Measurements from ENCODE around the gene PHEX. TPM values are rescaled to one million over a fixed set of nuclear protein-coding genes. Genes with fewer than 3 reads are reported as not detected.

The PHEX gene
- total RNA-seq, 1 experiment from 2014 or later: 0.27 TPM

GRCh38 chrX:22249371-22249770 is 217.2 kb downstream of the PHEX start:
- ChIA-PET POLR2A (no interaction called here), CTCF (no interaction called here), RAD21 (ENCODE audit: low non-redundant PET in 1 of 2, low total read pairs in 2 of 2, uncharacterized antibody in 2 of 2, unreplicated experiment in 2 of 2) (no interaction called here)
- no peak overlapping the region for H2AFZ ChIP-seq (ENCODE audit: low read depth, low read length, poor library complexity, severe bottlenecking)
- no peaks in the 10 kb centered on the region for H3K4me1 ChIP-seq (ENCODE audit: control insufficient read depth in 1 of 2, insufficient read depth in 2 of 2, low read length in 2 of 2)
- H4K20me1 ChIP-seq (ENCODE audit: insufficient read depth): no peaks in the 10 kb centered on the region
- no peak overlapping the region for H3K9ac ChIP-seq (ENCODE audit: low read length)
- no TSS peak for BruUV-seq (replicated peaks)
- intact Hi-C loops (cut with micrococcal nuclease): no loop called here
- H3K36me3 ChIP-seq (ENCODE audit: control insufficient read depth in 1 of 2, insufficient read depth in 2 of 2, low read length in 2 of 2): no peaks in the 10 kb centered on the region
- no peaks in the 10 kb centered on the region for H3K9me2 ChIP-seq (ENCODE audit: insufficient read depth)
- H3K4me3 ChIP-seq (replicated peaks in 1 of 2; ENCODE audit: low read depth in 1 of 2, low read length in 2 of 2): no peak overlapping the region
- no peak overlapping the region for H3K27ac ChIP-seq (ENCODE audit: low read depth, low read length)
- no peaks in the 10 kb centered on the region for H3K9me3 ChIP-seq (ENCODE audit: control insufficient read depth in 1 of 2, insufficient read depth in 1 of 2, low read depth in 1 of 2, low read length in 2 of 2)
- TF ChIP-seq EGR1 (IDR thresholded peaks at IDR 0.05; ENCODE audit: low read depth): no peak
- no peak for TF ChIP-seq ATF3 (IDR thresholded peaks at IDR 0.05)
- no peak for TF ChIP-seq SRF (IDR thresholded peaks at IDR 0.05; ENCODE audit: low read depth)
- TF ChIP-seq SIN3A (IDR thresholded peaks at IDR 0.05; ENCODE audit: low read depth): no peak
- TF ChIP-seq MAX (IDR thresholded peaks at IDR 0.05): no peak
- no peak for TF ChIP-seq SP1 (IDR thresholded peaks at IDR 0.05; ENCODE audit: low read depth)
- TF ChIP-seq CBX3 (IDR thresholded peaks at IDR 0.05; ENCODE audit: low read depth): no peak
- no peak for TF ChIP-seq JUND (IDR thresholded peaks at IDR 0.05)
- no peak for TF ChIP-seq ELF1 (IDR thresholded peaks at IDR 0.05; ENCODE audit: borderline replicate concordance, low read depth)
- TF ChIP-seq ZFX (IDR thresholded peaks at IDR 0.05): no peak
- no peaks in the 10 kb centered on the region for H3K27me3 ChIP-seq (ENCODE audit: insufficient read depth, low read length)
- no peaks in the 10 kb centered on the region for H3K79me2 ChIP-seq (ENCODE audit: insufficient read depth, low read length)
- H3K4me2 ChIP-seq (ENCODE audit: low read length): no peak overlapping the region
- ATAC-seq (no peak), DNase-seq (ENCODE audit: low read depth, low spot score) (no peak)

- H3K27ac ChIP-seq (ENCODE audit: low read depth, low read length): no peak overlapping the region
- no TSS peak for BruUV-seq (replicated peaks)
- no peaks in the 10 kb centered on the region for H3K9me2 ChIP-seq (ENCODE audit: insufficient read depth)
- no peak for DNase-seq (ENCODE audit: low read depth, low spot score)
- no peaks in the 10 kb centered on the region for H3K36me3 ChIP-seq (ENCODE audit: control insufficient read depth in 1 of 2, insufficient read depth in 2 of 2, low read length in 2 of 2)
- ChIA-PET CTCF (no interaction called here), RAD21 (ENCODE audit: low non-redundant PET in 1 of 2, low total read pairs in 2 of 2, uncharacterized antibody in 2 of 2, unreplicated experiment in 2 of 2) (no interaction called here), POLR2A (no interaction called here)
- H3K4me2 ChIP-seq (ENCODE audit: low read length): no peak overlapping the region
- H3K9ac ChIP-seq (ENCODE audit: low read length): no peak overlapping the region
- H3K4me1 ChIP-seq (ENCODE audit: control insufficient read depth in 1 of 2, insufficient read depth in 2 of 2, low read length in 2 of 2): no peaks in the 10 kb centered on the region
- no peak for ATAC-seq
- H3K4me3 ChIP-seq (replicated peaks in 1 of 2; ENCODE audit: low read depth in 1 of 2, low read length in 2 of 2): no peak overlapping the region
- no peaks in the 10 kb centered on the region for H4K20me1 ChIP-seq (ENCODE audit: insufficient read depth)
- intact Hi-C loops (cut with micrococcal nuclease): no loop called here
- no peak for TF ChIP-seq ZBTB33 (IDR thresholded peaks at IDR 0.05; ENCODE audit: extremely low read depth, insufficient replicate concordance, low read length)
- no peak for TF ChIP-seq YY1 (IDR thresholded peaks at IDR 0.05; ENCODE audit: extremely low read depth, insufficient replicate concordance, low read depth, low read length)
- no peak for TF ChIP-seq EZH2phosphoT487 (IDR thresholded peaks at IDR 0.05; ENCODE audit: borderline replicate concordance)
- TF ChIP-seq ATF3 (IDR thresholded peaks at IDR 0.05): no peak
- TF ChIP-seq EZH2 (IDR thresholded peaks at IDR 0.05): no peak
- no peak for TF ChIP-seq SP1 (IDR thresholded peaks at IDR 0.05; ENCODE audit: low read depth)
- no peak for TF ChIP-seq ZFX (IDR thresholded peaks at IDR 0.05)
- TF ChIP-seq POLR2AphosphoS5 (IDR thresholded peaks at IDR 0.05; ENCODE audit: low read depth, low read length): no peak
- TF ChIP-seq ZNF274 (IDR thresholded peaks at IDR 0.05; ENCODE audit: low read depth, low read length): no peak
- H3K79me2 ChIP-seq (ENCODE audit: insufficient read depth, low read length): no peaks in the 10 kb centered on the region
- H3K9me3 ChIP-seq (ENCODE audit: control insufficient read depth in 1 of 2, insufficient read depth in 1 of 2, low read depth in 1 of 2, low read length in 2 of 2): no peaks in the 10 kb centered on the region
- no peaks in the 10 kb centered on the region for H3K27me3 ChIP-seq (ENCODE audit: insufficient read depth, low read length)
- H2AFZ ChIP-seq (ENCODE audit: low read depth, low read length, poor library complexity, severe bottlenecking): no peak overlapping the region
Observed at GRCh38 chrX:22268706-22269105, 236.6 kb downstream of the PHEX start.

All from HCT116 (cell line).